Rectal smooth muscle tissue (tissue), 1 donor: ENCODE data around the gene KIFBP.
"Not testable (repeated sequence)": the region's sequence is repeated elsewhere in the genome, so short reads cannot be mapped to it uniquely, and the experiment has no call there.

Source experiments
- H3K27ac ChIP-seq: one replicate; pipeline ENCODE4 v1.7.0; 2013; ENCODE audit warnings: low read depth, low read length, inconsistent platforms
- H3K27me3 ChIP-seq: one replicate; pipeline ENCODE4 v1.7.0; 2013; ENCODE audit warnings: low read length; ENCODE audit not compliant: control insufficient read depth, insufficient read depth
- H3K36me3 ChIP-seq: one replicate; pipeline ENCODE4 v1.7.0; 2013; ENCODE audit warnings: low read length; ENCODE audit not compliant: control insufficient read depth, insufficient read depth
- H3K4me1 ChIP-seq: one replicate; pipeline ENCODE4 v1.7.0; 2013; ENCODE audit warnings: low read length; ENCODE audit not compliant: control insufficient read depth, insufficient read depth
- H3K4me3 ChIP-seq: one replicate; pipeline ENCODE4 v1.7.0; 2013; ENCODE audit warnings: low read length
- H3K9ac ChIP-seq: one replicate; pipeline ENCODE4 v1.7.0; 2013; ENCODE audit warnings: low read length

KIFBP gene

DNA sequence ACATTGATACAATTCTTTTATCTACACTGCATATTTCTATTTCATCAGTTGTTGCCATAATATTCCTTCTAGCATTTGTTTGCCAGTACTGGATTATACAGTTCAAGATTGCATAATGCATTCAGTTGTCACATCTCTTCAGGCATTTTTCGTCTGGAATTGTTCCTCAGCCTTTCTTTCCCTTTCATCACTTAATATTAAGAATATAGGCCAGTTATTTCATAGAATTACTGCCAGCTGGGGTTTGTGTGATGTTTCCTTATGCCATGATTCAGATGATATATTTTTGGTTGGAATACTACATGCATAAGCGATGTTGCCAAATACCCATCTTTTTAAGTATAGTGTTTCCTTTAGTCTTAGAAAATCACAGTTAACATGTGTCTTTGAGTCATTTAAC is 20.8 kb downstream of the KIFBP start:
- Histone ChIP-seq H3K27me3 (no peaks in the 10 kb centered on the region), H3K9ac (no peak overlapping the region), H3K4me1 (no peaks in the 10 kb centered on the region), H3K36me3 (peaks cover 8% of the 10 kb centered on the region), H3K27ac (no peak overlapping the region), H3K4me3 (no peak overlapping the region)

DNA sequence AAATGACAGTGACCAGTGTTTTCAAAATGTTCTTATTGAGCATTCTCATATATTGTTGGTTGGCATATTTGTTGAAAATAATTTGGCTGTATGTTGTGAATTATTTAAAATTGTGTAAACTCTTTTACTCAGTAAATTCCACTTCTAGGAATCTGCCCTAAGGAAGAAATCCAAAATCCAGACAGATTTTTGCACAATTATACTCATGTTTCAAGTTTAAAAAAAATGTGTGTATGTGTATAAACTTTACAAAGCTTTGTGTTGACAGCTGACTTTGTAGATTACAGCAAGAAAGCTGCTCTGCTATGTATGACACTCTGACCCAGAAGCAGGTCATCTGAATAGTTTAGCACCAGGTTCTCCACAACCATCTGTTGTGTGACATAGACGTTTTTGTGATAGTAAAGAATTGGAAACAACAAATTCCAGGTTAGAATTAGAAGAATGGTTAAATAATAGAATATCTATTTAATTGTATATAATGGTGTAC is 21.6 kb downstream of the KIFBP start:
- Histone ChIP-seq H3K4me3 (no peak overlapping the region), H3K9ac (no peak overlapping the region), H3K27me3 (no peaks in the 10 kb centered on the region), H3K36me3 (peaks cover 8% of the 10 kb centered on the region), H3K27ac (no peak overlapping the region), H3K4me1 (no peaks in the 10 kb centered on the region)

DNA sequence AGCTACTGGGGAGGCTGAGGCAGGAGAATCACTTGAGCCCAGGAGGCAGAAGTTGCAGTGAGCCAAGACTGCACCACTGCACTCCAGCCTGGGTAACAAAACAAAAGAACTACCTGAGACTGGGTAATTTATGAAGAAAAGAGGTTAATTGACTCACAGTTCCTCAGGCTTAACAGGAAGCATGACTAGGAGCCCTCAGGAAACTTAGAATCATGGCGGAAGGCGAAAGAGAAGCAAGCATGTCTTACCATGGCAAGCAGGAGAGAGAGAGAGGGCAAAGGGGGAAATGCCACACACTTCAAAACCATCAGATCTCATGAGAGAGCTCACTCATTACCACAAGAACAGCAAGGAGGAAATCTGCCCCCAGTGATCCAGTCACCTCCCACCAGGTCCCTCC is 24.2 kb downstream of the KIFBP start:
- not testable (repeated sequence) for H3K27me3 ChIP-seq, H3K27ac ChIP-seq, H3K9ac ChIP-seq, H3K4me1 ChIP-seq, H3K4me3 ChIP-seq
- peaks cover 12% of the 10 kb centered on the region for H3K36me3 ChIP-seq

DNA sequence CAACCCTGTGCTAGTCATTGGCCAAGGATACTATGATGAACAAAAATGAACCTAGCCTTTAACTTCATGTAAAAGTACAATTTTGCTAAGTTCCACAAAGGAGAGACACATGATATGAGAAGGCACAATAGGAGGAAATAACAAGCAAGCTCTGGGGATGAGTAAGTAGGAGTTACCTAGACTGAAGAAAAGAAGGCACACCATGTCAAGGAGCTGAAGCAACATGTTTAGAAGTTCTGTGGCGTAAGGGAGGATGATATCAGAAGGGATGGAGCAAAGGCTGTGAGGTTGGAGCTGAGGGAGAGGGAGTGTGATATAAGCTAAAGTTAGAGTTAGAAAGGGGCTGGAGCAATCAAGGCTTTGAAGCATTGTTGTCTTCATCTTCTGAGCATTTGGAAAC is 25.6 kb downstream of the KIFBP start:
- no peak overlapping the region for H3K27ac ChIP-seq
- peaks cover 14% of the 10 kb centered on the region for H3K36me3 ChIP-seq
- H3K27me3 ChIP-seq: no peaks in the 10 kb centered on the region
- no peaks in the 10 kb centered on the region for H3K4me1 ChIP-seq
- H3K9ac ChIP-seq: no peak overlapping the region
- H3K4me3 ChIP-seq: no peak overlapping the region

DNA sequence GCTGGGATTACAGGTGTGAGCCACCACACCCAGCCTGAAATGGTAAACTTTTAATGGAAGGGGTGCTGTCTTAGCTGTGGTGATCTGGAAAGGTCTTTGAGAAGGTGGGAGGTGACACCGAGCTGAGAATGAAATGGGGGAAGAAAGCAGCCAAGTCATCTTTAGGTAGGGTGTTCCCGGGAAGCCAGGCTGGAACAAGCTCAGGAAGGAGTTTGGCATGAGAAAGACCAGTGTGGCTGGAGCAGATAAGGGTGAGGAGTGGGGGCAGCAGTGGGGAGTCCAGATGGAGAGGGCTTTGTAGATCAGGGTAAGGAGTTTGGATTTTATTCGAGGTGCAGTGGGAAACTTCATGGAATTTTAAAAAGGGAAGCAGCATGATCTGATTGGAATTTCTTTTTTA is 30.0 kb downstream of the KIFBP start:
- Histone ChIP-seq H3K9ac (no peak overlapping the region), H3K4me1 (no peaks in the 10 kb centered on the region), H3K27me3 (no peaks in the 10 kb centered on the region), H3K36me3 (peaks cover 7% of the 10 kb centered on the region), H3K4me3 (no peak overlapping the region), H3K27ac (no peak overlapping the region)

DNA sequence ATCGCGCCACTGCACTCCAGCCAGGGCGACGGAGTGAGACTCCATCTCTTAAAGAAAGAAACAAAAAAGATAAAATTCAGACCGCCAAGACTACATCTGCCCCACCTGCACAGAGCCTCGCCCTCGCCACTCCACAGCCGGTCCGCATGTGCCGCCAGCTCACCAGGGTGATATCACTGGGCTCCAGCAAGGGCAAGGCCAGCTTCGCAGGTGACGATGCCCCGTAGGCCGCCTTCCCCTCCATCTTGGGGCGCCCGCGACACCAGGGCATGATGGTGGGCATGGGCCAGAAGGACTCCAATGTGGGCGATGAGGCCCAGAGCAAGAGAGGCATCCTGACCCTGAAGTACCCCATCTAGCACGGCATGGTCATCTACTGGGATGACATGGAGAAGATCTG is 34.0 kb downstream of the KIFBP start:
- Histone ChIP-seq H3K27me3 (no peaks in the 10 kb centered on the region), H3K36me3 (peaks cover 3% of the 10 kb centered on the region), H3K27ac (no peak overlapping the region), H3K4me1 (no peaks in the 10 kb centered on the region), H3K9ac (no peak overlapping the region), H3K4me3 (no peak overlapping the region)

DNA sequence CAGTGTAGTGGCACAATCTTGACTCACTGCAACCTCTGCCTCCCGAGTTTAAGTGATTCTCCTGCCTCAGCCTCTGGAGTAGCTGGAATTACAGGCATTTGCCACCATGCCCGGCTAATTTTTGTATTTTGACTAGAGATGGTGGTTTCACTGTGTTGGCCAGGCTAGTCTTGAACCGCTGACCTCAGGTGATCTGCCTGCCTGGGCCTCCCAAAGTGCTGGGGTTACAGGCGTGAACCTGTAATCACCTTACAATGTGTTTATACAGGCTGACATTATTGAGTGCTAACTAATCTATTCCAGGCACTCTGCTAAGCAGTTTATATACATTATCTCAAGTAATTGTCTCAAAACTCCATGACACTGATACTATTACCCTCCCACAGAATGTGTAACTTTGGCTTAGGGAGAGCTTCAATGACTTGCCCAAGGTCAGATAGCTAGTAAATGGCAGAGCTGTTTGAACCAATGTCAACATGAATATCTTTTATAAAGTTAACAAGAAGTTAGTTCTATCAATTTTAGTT is 36.8 kb downstream of the KIFBP start:
- H3K36me3 ChIP-seq: no peaks in the 10 kb centered on the region
- H3K27me3 ChIP-seq: no peaks in the 10 kb centered on the region
- no peak overlapping the region for H3K4me3 ChIP-seq
- no peaks in the 10 kb centered on the region for H3K4me1 ChIP-seq
- no peak overlapping the region for H3K27ac ChIP-seq
- H3K9ac ChIP-seq: no peak overlapping the region

DNA sequence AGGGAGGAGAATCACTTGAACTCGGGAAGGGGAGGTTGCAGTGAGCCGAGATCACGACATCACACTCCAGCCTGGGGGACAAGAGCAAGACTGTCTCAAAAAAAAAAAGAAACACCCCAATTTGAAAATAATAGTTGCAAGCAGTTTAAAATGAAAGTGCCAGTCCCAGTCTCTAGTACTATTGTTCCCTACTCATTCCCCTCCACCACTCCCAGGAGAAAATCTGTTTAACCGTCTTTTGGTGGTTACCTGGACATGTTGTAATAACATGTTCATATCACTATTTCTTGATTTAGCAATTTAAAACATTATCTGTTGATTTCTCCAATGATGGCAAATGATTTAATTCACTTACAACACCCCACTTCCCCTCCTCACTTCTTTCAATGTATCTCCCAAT is 44.7 kb downstream of the KIFBP start:
- Histone ChIP-seq H3K27me3 (no peaks in the 10 kb centered on the region), H3K27ac (no peak overlapping the region), H3K36me3 (no peaks in the 10 kb centered on the region), H3K9ac (no peak overlapping the region), H3K4me1 (no peaks in the 10 kb centered on the region), H3K4me3 (no peak overlapping the region)

DNA sequence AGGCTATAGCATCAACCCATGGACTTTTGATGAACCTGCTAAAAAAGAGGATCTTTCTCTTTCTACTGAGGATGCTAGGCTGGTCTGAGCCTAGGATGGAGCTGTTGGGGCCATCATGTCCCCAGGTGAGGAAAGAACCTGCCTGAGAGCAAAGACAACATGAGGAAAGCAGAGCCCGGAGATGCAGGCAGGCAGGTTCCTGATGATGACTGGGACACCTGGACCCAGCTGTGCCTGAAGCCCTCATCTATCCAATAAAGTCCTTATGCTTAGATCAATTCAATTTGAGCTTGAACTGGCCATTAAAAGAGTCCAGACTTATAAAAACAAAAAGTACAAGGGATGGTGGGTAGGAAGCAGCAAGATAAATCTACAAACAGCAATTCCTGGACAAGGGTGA is 48.9 kb downstream of the KIFBP start:
- no peaks in the 10 kb centered on the region for H3K4me1 ChIP-seq
- H3K27me3 ChIP-seq: no peaks in the 10 kb centered on the region
- no peaks in the 10 kb centered on the region for H3K36me3 ChIP-seq
- no peak overlapping the region for H3K4me3 ChIP-seq
- no peak overlapping the region for H3K9ac ChIP-seq
- H3K27ac ChIP-seq: no peak overlapping the region

DNA sequence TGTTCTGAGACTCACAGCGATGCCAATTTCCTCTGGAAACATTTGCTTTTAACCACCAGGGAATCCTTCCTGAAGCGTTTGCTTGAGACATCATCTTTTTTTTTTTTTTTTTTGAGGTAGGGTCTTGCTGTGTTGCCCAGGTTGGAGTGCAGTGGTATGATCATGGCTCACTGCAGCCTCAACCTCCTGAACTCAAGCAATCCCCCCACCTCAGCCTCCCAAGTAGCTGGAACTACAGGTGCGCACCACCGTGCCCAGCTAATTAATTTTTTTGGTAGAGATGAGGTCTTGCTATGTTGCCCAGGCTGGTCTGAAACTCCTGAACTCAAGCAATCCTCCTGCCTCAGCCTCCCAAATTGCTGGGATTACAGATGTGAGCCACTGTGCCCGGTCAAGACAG is 52.3 kb downstream of the KIFBP start:
- H3K36me3 ChIP-seq, H3K9ac ChIP-seq, H3K4me1 ChIP-seq, H3K4me3 ChIP-seq, H3K27ac ChIP-seq, H3K27me3 ChIP-seq: not testable (repeated sequence)

DNA sequence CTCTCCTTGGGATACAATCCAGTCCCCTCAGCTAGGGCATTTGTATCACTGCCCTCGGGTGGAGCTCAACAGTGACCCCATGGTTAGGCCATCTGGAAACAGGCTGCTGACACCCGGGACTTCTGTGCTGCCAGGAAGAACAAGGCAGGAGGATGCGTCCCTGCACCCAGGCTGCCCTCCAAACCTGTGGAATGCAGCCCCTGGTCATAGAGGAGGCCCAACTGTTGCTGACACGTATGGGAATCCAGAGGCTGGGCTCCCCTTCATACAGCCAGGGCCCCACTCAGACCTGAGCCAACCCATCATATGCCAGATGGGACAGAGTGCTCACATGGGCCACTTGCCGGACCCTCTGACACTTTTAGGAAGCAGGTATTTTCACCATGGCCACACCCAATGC is 53.8 kb downstream of the KIFBP start:
- no peak overlapping the region for H3K9ac ChIP-seq
- no peak overlapping the region for H3K27ac ChIP-seq
- H3K27me3 ChIP-seq: no peaks in the 10 kb centered on the region
- no peaks in the 10 kb centered on the region for H3K4me1 ChIP-seq
- no peaks in the 10 kb centered on the region for H3K36me3 ChIP-seq
- no peak overlapping the region for H3K4me3 ChIP-seq

DNA sequence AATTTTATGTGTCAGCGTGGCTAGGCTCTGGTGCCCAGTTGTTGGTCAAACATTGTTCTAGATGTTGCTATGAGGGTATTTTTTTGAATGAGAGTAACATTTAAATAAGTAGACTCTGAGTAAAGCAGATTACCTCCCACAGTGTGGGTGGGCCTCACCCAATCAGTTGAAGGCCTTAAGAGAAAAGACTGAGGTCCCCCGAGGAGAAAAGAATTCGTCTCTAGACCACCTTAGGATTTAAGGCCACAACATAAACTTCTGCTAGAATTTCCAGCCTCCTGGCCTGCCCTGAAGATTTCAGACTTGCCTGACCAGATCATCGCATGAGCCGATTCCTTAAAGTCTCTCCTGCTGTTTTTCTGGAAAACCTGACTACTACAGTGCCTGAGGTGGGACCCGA is 54.2 kb downstream of the KIFBP start:
- Histone ChIP-seq H3K9ac (no peak overlapping the region), H3K36me3 (no peaks in the 10 kb centered on the region), H3K4me1 (no peaks in the 10 kb centered on the region), H3K4me3 (no peak overlapping the region), H3K27me3 (no peaks in the 10 kb centered on the region), H3K27ac (no peak overlapping the region)

DNA sequence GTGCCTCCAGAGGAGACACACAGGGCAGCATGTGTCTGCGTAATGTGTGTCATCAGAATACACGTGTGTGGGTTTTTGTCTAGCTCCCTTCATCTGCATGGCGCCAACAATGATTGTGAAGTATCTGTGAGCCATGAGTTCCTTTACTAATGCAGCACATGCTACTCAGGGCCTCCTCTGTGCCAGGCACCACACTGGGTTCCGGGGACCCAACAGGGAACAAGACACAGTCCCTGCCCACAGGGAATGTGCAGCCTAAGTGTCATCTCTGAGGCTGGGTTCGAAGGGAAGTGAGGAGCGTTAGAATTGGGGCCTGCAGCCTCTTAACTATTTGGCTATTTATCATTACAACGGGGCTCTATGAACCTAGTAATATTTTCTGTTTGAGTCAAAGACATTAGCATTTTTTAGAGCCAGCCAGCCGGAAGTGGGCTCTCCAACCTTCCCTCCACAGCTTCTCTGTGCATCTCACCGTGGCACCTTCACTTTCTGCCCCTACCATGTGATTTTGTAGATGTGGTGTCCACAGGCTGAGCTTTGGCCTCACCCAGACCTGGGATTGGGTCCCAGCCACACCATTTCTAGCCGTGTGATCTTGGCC is 55.4 kb downstream of the KIFBP start:
- Histone ChIP-seq H3K27ac (no peak overlapping the region), H3K9ac (no peak overlapping the region), H3K27me3 (no peaks in the 10 kb centered on the region), H3K36me3 (no peaks in the 10 kb centered on the region), H3K4me1 (no peaks in the 10 kb centered on the region), H3K4me3 (no peak overlapping the region)
